Right lobe of liver (tissue), 6 donors: ENCODE measurements around the gene TNIP3. TPM values are rescaled to one million over a fixed set of nuclear protein-coding genes. Genes with fewer than 3 reads are reported as not detected.

Source experiments
- ATAC-seq, 4 donors: fragments of 200-7000 bp; cut with Tn5 transposase; one replicate each; pipeline ENCODE4 v1.9.1; 2020; ENCODE audit warnings: mild to moderate bottlenecking in 4 of 4, moderate library complexity in 4 of 4
- DNase-seq, 3 donors: peaks; one replicate each; pipeline ENCODE4 v3.0.0-alpha.2; 2020
- H3K27ac ChIP-seq, 3 donors: fragments of 200-600 bp; one replicate each; pipeline ENCODE4 v1.8.0; 2022
- H3K27me3 ChIP-seq, 2 donors: fragments of 200-600 bp; one replicate each; pipeline ENCODE4 v1.8.0; 2022
- H3K36me3 ChIP-seq, 4 donors: fragments of 200-600 bp; sonication (generic) in 1 of 4; one replicate each; pipeline versions ENCODE4 v1.5.1 to v1.8.0; 2017 to 2022; ENCODE audit warnings: control low read depth in 1 of 4
- H3K4me1 ChIP-seq, 4 donors: fragments of 200-600 bp; sonication (generic) in 1 of 4; one replicate each; pipeline versions ENCODE4 v1.5.1 to v1.8.0; 2017 to 2022; ENCODE audit warnings: control low read depth in 1 of 4
- H3K4me3 ChIP-seq, 3 donors: fragments of 200-600 bp; one replicate each; pipeline ENCODE4 v1.8.0; 2022
- H3K9me3 ChIP-seq, 4 donors: fragments of 200-600 bp; sonication (generic) in 1 of 4; one replicate each; pipeline versions ENCODE4 v1.5.1 to v1.8.0; 2017 to 2022; ENCODE audit warnings: control low read depth in 1 of 4
- CTCF ChIP-seq, 4 donors: fragments of 200-600 bp in 3 of 4; fragments of 450-650 bp in 1 of 4; IDR thresholded peaks; one replicate each; pipeline versions ENCODE4 v1.5.1 to v1.8.0; 2016 to 2022; ENCODE audit warnings: antibody characterized with exemption in 4 of 4, mild to moderate bottlenecking in 2 of 4
- POLR2A ChIP-seq: fragments of 450-650 bp; IDR thresholded peaks from one replicate; pipeline ENCODE4 v1.6.1; 2017; ENCODE audit warnings: antibody characterized with exemption, mild to moderate bottlenecking
- WGBS: methylation state at CpG from one replicate; pipeline ENCODE4 v1.1.6; 2018; ENCODE audit warnings: low coverage, low lambda C conversion rate; ENCODE audit not compliant: insufficient coverage; ENCODE audit errors: missing lambda C conversion rate; 5-methylcytosine and 5-hydroxymethylcytosine counted together
- intact Hi-C, 2 donors: fragments of 100-400 bp; cut with DNase I; formaldehyde crosslinking; loops; one replicate each; pipeline versions ENCODE4 v1.11.2 to v1.14.1; 2022
- total RNA-seq, 6 experiments: library from RNA; depleted of rRNA in 2 of 6; stranded (reverse); fragments of >200 nt in 2 of 6; fragmentation: NEBNext Ultra II Directional in 3 of 6; extraction: Animal tissue kit (Norgen Biotek cat#: 25700) in 3 of 6; gene quantifications; one replicate each; pipeline versions ENCODE4 v1.1.0 to v1.2.4, GENCODE V29; 2016 to 2023
- donor health status: DM: no; HTN: yes; CAD: no.
- donor health status: DM: no; HTN: no; CAD: no.
- donor health status: DM: no; HTN: no; CAD: no.
- donor health status: DM: no; HTN: yes; CAD: no.
- donor health status: DM: no; HTN: yes; CAD: no.

Gene TNIP3
- total RNA-seq, 6 experiments from 2014 or later, result 0.06 TPM; not detected in 5

GRCh38 chr4:121148000-121148399 is 16.1 kb downstream of the TNIP3 start:
- no peak overlapping the region for H3K27ac ChIP-seq
- H3K4me3 ChIP-seq, result no peak overlapping the region
- TF ChIP-seq POLR2A, result no peak
- no peaks in the 10 kb centered on the region for H3K27me3 ChIP-seq
- no peaks in the 10 kb centered on the region for H3K36me3 ChIP-seq
- intact Hi-C loops, result no loop called here
- no peaks in the 10 kb centered on the region for H3K4me1 ChIP-seq
- DNase-seq, result no peak
- WGBS, result 49% methylated on average over 4 of the region's 4 CpGs
- ATAC-seq, result no peak
- H3K9me3 ChIP-seq, result no peaks in the 10 kb centered on the region

- Histone ChIP-seq H3K4me1 (no peaks in the 10 kb centered on the region), H3K27me3 (no peaks in the 10 kb centered on the region), H3K27ac (no peak overlapping the region), H3K36me3 (no peaks in the 10 kb centered on the region), H3K4me3 (no peak overlapping the region), H3K9me3 (no peaks in the 10 kb centered on the region)
- DNase-seq (no peak), ATAC-seq (no peak)
- TF ChIP-seq CTCF (IDR thresholded peaks at IDR 0.05) (no peak), POLR2A (no peak)
- 39% methylated on average over 1 of the region's 1 CpG for WGBS
- intact Hi-C loops, result no loop called here
Observed at GRCh38 chr4:121146530-121146929, 17.6 kb downstream of the TNIP3 start.

GRCh38 chr4:121145430-121145829 is 18.7 kb downstream of the TNIP3 start:
- Histone ChIP-seq H3K36me3 (no peaks in the 10 kb centered on the region), H3K4me3 (no peak overlapping the region), H3K4me1 (no peaks in the 10 kb centered on the region), H3K9me3 (no peaks in the 10 kb centered on the region), H3K27ac (no peak overlapping the region), H3K27me3 (no peaks in the 10 kb centered on the region)
- ATAC-seq (no peak), DNase-seq (no peak)
- intact Hi-C loops, result no loop called here
- WGBS, result 69% methylated on average over 1 of the region's 1 CpG
- TF ChIP-seq CTCF (IDR thresholded peaks at IDR 0.05), result no peak
- no peak for TF ChIP-seq POLR2A

GRCh38 chr4:121144021-121144420 is 20.1 kb downstream of the TNIP3 start:
- 55% methylated on average over 2 of the region's 2 CpGs for WGBS
- Histone ChIP-seq H3K27me3 (no peaks in the 10 kb centered on the region), H3K4me1 (no peaks in the 10 kb centered on the region), H3K27ac (no peak overlapping the region), H3K9me3 (no peaks in the 10 kb centered on the region), H3K36me3 (no peaks in the 10 kb centered on the region), H3K4me3 (no peak overlapping the region)
- no peak for DNase-seq
- no peak for TF ChIP-seq POLR2A
- no peak for TF ChIP-seq CTCF (IDR thresholded peaks at IDR 0.05)
- no peak for ATAC-seq
- intact Hi-C loops, result no loop called here

GRCh38 chr4:121143131-121143530 is 21.0 kb downstream of the TNIP3 start:
- intact Hi-C loops, result no loop called here
- Histone ChIP-seq H3K27ac (no peak overlapping the region), H3K4me1 (no peaks in the 10 kb centered on the region), H3K36me3 (no peaks in the 10 kb centered on the region), H3K4me3 (no peak overlapping the region), H3K27me3 (no peaks in the 10 kb centered on the region), H3K9me3 (no peaks in the 10 kb centered on the region)
- TF ChIP-seq CTCF (IDR thresholded peaks at IDR 0.05), result no peak
- no peak for TF ChIP-seq POLR2A
- ATAC-seq, result no peak
- DNase-seq, result no peak
